HEK293 (cell line): Measurements from ENCODE around the gene IZUMO4.
A peak's percentile ranks its signal among the peaks of the same experiment; 100 is the strongest.

Source experiments
- CTCF ChIP-seq: fragments of 450-650 bp; formaldehyde crosslinking; IDR thresholded peaks from 2 replicates; pipeline ENCODE4 v1.5.1; 2016; ENCODE audit warnings: missing biosample characterization, missing genetic modification characterization
- GLI2 ChIP-seq: fragments of 450-650 bp; formaldehyde crosslinking; IDR thresholded peaks from 2 replicates; pipeline ENCODE4; 2017; ENCODE audit warnings: missing biosample characterization, missing genetic modification characterization, low read depth, borderline replicate concordance
- GLI4 ChIP-seq: fragments of 450-650 bp; formaldehyde crosslinking; IDR thresholded peaks from 2 replicates; pipeline ENCODE4 v1.5.1; 2016; ENCODE audit warnings: missing biosample characterization, missing genetic modification characterization
- GLIS1 ChIP-seq: fragments of 450-650 bp; formaldehyde crosslinking; IDR thresholded peaks from 2 replicates; pipeline ENCODE4 v1.5.1; 2016; ENCODE audit warnings: missing biosample characterization, missing genetic modification characterization
- HOXA7 ChIP-seq: sonication (generic); formaldehyde crosslinking; IDR thresholded peaks from 2 replicates; pipeline ENCODE4 v1.8.1; 2022; ENCODE audit warnings: missing genetic modification reagents, borderline replicate concordance
- KLF16 ChIP-seq: fragments of 450-650 bp; formaldehyde crosslinking; IDR thresholded peaks from 2 replicates; pipeline ENCODE4 v1.5.1; 2017; ENCODE audit warnings: missing biosample characterization, missing genetic modification characterization
- SP2 ChIP-seq: fragments of 450-650 bp; formaldehyde crosslinking; IDR thresholded peaks from 2 replicates; pipeline ENCODE4 v1.5.1; 2016; ENCODE audit warnings: missing biosample characterization, missing genetic modification characterization
- SP3 ChIP-seq: fragments of 450-650 bp; formaldehyde crosslinking; IDR thresholded peaks from 2 replicates; pipeline ENCODE4 v1.5.1; 2016; ENCODE audit warnings: missing biosample characterization, missing genetic modification characterization
- YY2 ChIP-seq: fragments of 450-650 bp; formaldehyde crosslinking; IDR thresholded peaks from 2 replicates; pipeline ENCODE4 v1.5.1; 2016; ENCODE audit warnings: missing biosample characterization, missing genetic modification characterization
- ZBTB20 ChIP-seq: fragments of 450-650 bp; formaldehyde crosslinking; IDR thresholded peaks from 2 replicates; pipeline ENCODE4 v1.5.1; 2016; ENCODE audit warnings: missing biosample characterization, missing genetic modification characterization
- ZBTB8A ChIP-seq: fragments of 450-650 bp; formaldehyde crosslinking; IDR thresholded peaks from 2 replicates; pipeline ENCODE4 v1.5.1; 2016; ENCODE audit warnings: missing biosample characterization, missing genetic modification characterization
- ZEB2 ChIP-seq: fragments of 450-650 bp; formaldehyde crosslinking; IDR thresholded peaks from 2 replicates; pipeline ENCODE4 v1.5.1; 2016; ENCODE audit warnings: missing biosample characterization, missing genetic modification characterization
- ZFP69B ChIP-seq: fragments of 450-650 bp; formaldehyde crosslinking; IDR thresholded peaks from 2 replicates; pipeline ENCODE4 v1.5.1; 2016; ENCODE audit warnings: missing biosample characterization, missing genetic modification characterization
- ZNF121 ChIP-seq: fragments of 450-650 bp; formaldehyde crosslinking; IDR thresholded peaks from 2 replicates; pipeline ENCODE4 v1.5.1; 2016; ENCODE audit warnings: missing biosample characterization, missing genetic modification characterization
- ZNF2 ChIP-seq: fragments of 450-650 bp; formaldehyde crosslinking; IDR thresholded peaks from 2 replicates; pipeline ENCODE4 v1.5.1; 2016; ENCODE audit warnings: missing biosample characterization, missing genetic modification characterization
- ZNF202 ChIP-seq: fragments of 450-650 bp; formaldehyde crosslinking; IDR thresholded peaks from 2 replicates; pipeline ENCODE4 v1.5.1; 2016; ENCODE audit warnings: missing biosample characterization, missing genetic modification characterization, borderline replicate concordance
- ZNF324 ChIP-seq: fragments of 450-650 bp; formaldehyde crosslinking; IDR thresholded peaks from 2 replicates; pipeline ENCODE4 v1.5.1; 2016; ENCODE audit warnings: missing biosample characterization, missing genetic modification characterization
- ZNF362 ChIP-seq: fragments of 450-650 bp; formaldehyde crosslinking; IDR thresholded peaks from 2 replicates; pipeline ENCODE4 v1.5.1; 2016; ENCODE audit warnings: missing biosample characterization, missing genetic modification characterization
- ZNF398 ChIP-seq: fragments of 450-650 bp; formaldehyde crosslinking; IDR thresholded peaks from 2 replicates; pipeline ENCODE4 v1.5.1; 2017; ENCODE audit warnings: missing biosample characterization, missing genetic modification characterization
- ZNF416 ChIP-seq: fragments of 450-650 bp; formaldehyde crosslinking; IDR thresholded peaks from 2 replicates; pipeline ENCODE4 v1.5.1; 2016; ENCODE audit warnings: missing biosample characterization, missing genetic modification characterization
- ZNF48 ChIP-seq: fragments of 450-650 bp; formaldehyde crosslinking; IDR thresholded peaks from 2 replicates; pipeline ENCODE4 v1.5.1; 2016; ENCODE audit warnings: missing biosample characterization, missing genetic modification characterization
- ZNF501 ChIP-seq: fragments of 450-650 bp; formaldehyde crosslinking; IDR thresholded peaks from 2 replicates; pipeline ENCODE4 v1.5.1; 2016; ENCODE audit warnings: missing biosample characterization, missing genetic modification characterization
- ZNF658 ChIP-seq: fragments of 450-650 bp; formaldehyde crosslinking; IDR thresholded peaks from 2 replicates; pipeline ENCODE4; 2016; ENCODE audit warnings: missing biosample characterization, missing genetic modification characterization
- ZNF670 ChIP-seq: fragments of 450-650 bp; formaldehyde crosslinking; IDR thresholded peaks from 2 replicates; pipeline ENCODE4 v1.5.1; 2016; ENCODE audit warnings: missing biosample characterization, missing genetic modification characterization, low read depth
- ZNF692 ChIP-seq: fragments of 450-650 bp; formaldehyde crosslinking; IDR thresholded peaks from 2 replicates; pipeline ENCODE4 v1.5.1; 2016; ENCODE audit warnings: missing biosample characterization, missing genetic modification characterization
- ZNF843 ChIP-seq: fragments of 450-650 bp; formaldehyde crosslinking; IDR thresholded peaks from 2 replicates; pipeline ENCODE4 v1.5.1; 2016; ENCODE audit warnings: missing biosample characterization, missing genetic modification characterization
- ZSCAN30 ChIP-seq: fragments of 450-650 bp; IDR thresholded peaks from 2 replicates; pipeline ENCODE4 v1.5.1; 2018; ENCODE audit warnings: missing biosample characterization, mild to moderate bottlenecking, missing genetic modification characterization, moderate library complexity
- ZSCAN4 ChIP-seq: fragments of 450-650 bp; formaldehyde crosslinking; IDR thresholded peaks from 2 replicates; pipeline ENCODE4 v1.5.1; 2017; ENCODE audit warnings: missing biosample characterization, missing genetic modification characterization
- ZXDB ChIP-seq: fragments of 450-650 bp; formaldehyde crosslinking; IDR thresholded peaks from 2 replicates; pipeline ENCODE4 v1.5.1; 2016; ENCODE audit warnings: missing biosample characterization, missing genetic modification characterization

IZUMO4 gene

GRCh38 chr19:2050991-2051772 lies 45.5 kb upstream of the IZUMO4 start, which contains the start of gene MKNK2 (continued):
- TF ChIP-seq ZBTB20 (0 out of 2 replicates have a peak, but pooled peaks have one; percentile 18), ZNF658 (tag by site-specific recombination) (no peak), ZXDB (peak; percentile 74), ZEB2 (tag by site-specific recombination) (peak; percentile 77), HOXA7 (CRISPR knock-in tag) (no peak), SP2 (tag by site-specific recombination) (peak; percentile 65), ZNF416 (tag by site-specific recombination) (no peak), ZNF121 (tag by site-specific recombination) (peak; percentile 97), GLI2 (tag by site-specific recombination) (no peak), ZNF670 (tag by site-specific recombination) (no peak), ZNF202 (tag by site-specific recombination) (no peak), ZNF2 (peak; percentile 58; the same call in 1 of the 2 replicates), YY2 (tag by site-specific recombination) (peak; percentile 34; the same call in 1 of the 2 replicates), ZNF324 (tag by site-specific recombination) (0 out of 2 replicates have a peak, but pooled peaks have one; percentile 68), CTCF (tag by site-specific recombination) (peak; percentile 96), ZNF48 (tag by site-specific recombination) (no peak), ZBTB8A (tag by site-specific recombination) (peak; percentile 55; the same call in 1 of the 2 replicates), ZNF692 (tag by site-specific recombination) (peak; percentile 71; the same call in 1 of the 2 replicates), ZNF501 (tag by site-specific recombination) (peak; percentile 34; the same call in 1 of the 2 replicates), ZFP69B (tag by site-specific recombination) (0 out of 2 replicates have a peak, but pooled peaks have one; percentile 35), ZNF843 (tag by site-specific recombination) (peak; percentile 70; the same call in 1 of the 2 replicates), ZSCAN30 (tag by site-specific recombination) (peak; percentile 84; the same call in 1 of the 2 replicates), ZNF362 (tag by site-specific recombination) (no peak), GLIS1 (tag by site-specific recombination) (peak; percentile 46; the same call in 1 of the 2 replicates), KLF16 (tag by site-specific recombination) (peak; percentile 67), ZSCAN4 (0 out of 2 replicates have a peak, but pooled peaks have one; percentile 23), ZNF398 (tag by site-specific recombination) (peak; percentile 75), GLI4 (tag by site-specific recombination) (0 out of 2 replicates have a peak, but pooled peaks have one; percentile 40), SP3 (tag by site-specific recombination) (peak; percentile 90)
